GM23338 (cell line): ENCODE measurements around the gene PODN. TPM values are rescaled to one million over a fixed set of nuclear protein-coding genes. Genes with fewer than 3 reads are reported as not detected.

Experiments
- ATAC-seq: fragments of 200-7000 bp; cut with Tn5 transposase; 3 replicates; pipeline ENCODE4 v1.9.1; 2020
- DNase-seq: peaks from one replicate; pipeline ENCODE4 v3.0.0-alpha.2; 2015; ENCODE audit warnings: low spot score
- H2AFZ ChIP-seq: fragments of 200-600 bp; sonication (generic); 2 replicates; pipeline ENCODE4 v1.8.0; 2016; ENCODE audit warnings: antibody characterized with exemption, mild to moderate bottlenecking, moderate library complexity
- H3F3A ChIP-seq: fragments of 200-600 bp; sonication (generic); replicated peaks from 2 replicates; pipeline ENCODE4 v1.8.0; 2017; ENCODE audit warnings: antibody characterized with exemption, mixed run types, low read depth
- H3K27ac ChIP-seq: fragments of 200-600 bp; sonication (generic); 2 replicates; pipeline ENCODE4 v1.6.1; 2016; ENCODE audit warnings: low read depth
- H3K27me3 ChIP-seq: fragments of 200-600 bp; sonication (generic); 2 replicates; pipeline ENCODE4 v1.8.0; 2016; ENCODE audit warnings: mild to moderate bottlenecking, mixed run types, moderate library complexity; ENCODE audit not compliant: insufficient read depth
- H3K36me3 ChIP-seq: fragments of 200-600 bp; sonication (generic); 2 replicates; pipeline ENCODE4 v1.8.0; 2016; ENCODE audit warnings: mild to moderate bottlenecking; ENCODE audit not compliant: insufficient read depth
- H3K4me1 ChIP-seq: fragments of 200-600 bp; sonication (generic); 2 replicates; pipeline ENCODE4 v1.8.0; 2016; ENCODE audit warnings: mild to moderate bottlenecking, moderate library complexity; ENCODE audit not compliant: insufficient read depth
- H3K4me2 ChIP-seq: fragments of 200-600 bp; sonication (generic); 2 replicates; pipeline ENCODE4 v1.7.1; 2017; ENCODE audit warnings: mixed run types
- H3K4me3 ChIP-seq: fragments of 200-600 bp; sonication (generic); 2 replicates; pipeline ENCODE4 v1.6.1; 2016; ENCODE audit warnings: mixed run types
- H3K79me2 ChIP-seq: fragments of 200-600 bp; sonication (generic); replicated peaks from 2 replicates; pipeline ENCODE4 v1.8.0; 2017; ENCODE audit warnings: mild to moderate bottlenecking; ENCODE audit not compliant: insufficient read depth
- H3K9me2 ChIP-seq: fragments of 200-600 bp; sonication (generic); 2 replicates; pipeline ENCODE4 v1.8.0; 2017; ENCODE audit not compliant: insufficient read depth
- H4K20me1 ChIP-seq: fragments of 200-600 bp; sonication (generic); replicated peaks from 2 replicates; pipeline ENCODE4 v1.8.0; 2017; ENCODE audit warnings: mild to moderate bottlenecking; ENCODE audit not compliant: insufficient read depth
- H3K27ac Mint-ChIP-seq: 2 replicates; pipeline ENCODE4 v1.8.0; 2020; ENCODE audit warnings: inconsistent platforms, mild to moderate bottlenecking, moderate library complexity, mixed read lengths
- H3K27me3 Mint-ChIP-seq: 3 replicates; pipeline ENCODE4 v1.8.0; 2022; ENCODE audit warnings: low read depth, mild to moderate bottlenecking, moderate library complexity, mixed read lengths, inconsistent platforms; ENCODE audit not compliant: insufficient read depth, poor library complexity
- H3K36me3 Mint-ChIP-seq: 3 replicates; pipeline ENCODE4 v1.8.0; 2021; ENCODE audit warnings: low read depth, mild to moderate bottlenecking, inconsistent platforms, moderate library complexity, mixed read lengths
- H3K4me1 Mint-ChIP-seq: 3 replicates; pipeline ENCODE4 v1.8.0; 2020; ENCODE audit warnings: mild to moderate bottlenecking, inconsistent platforms, mixed read lengths
- H3K4me3 Mint-ChIP-seq: 3 replicates; pipeline ENCODE4 v1.8.0; 2021; ENCODE audit warnings: moderate library complexity, mild to moderate bottlenecking, inconsistent platforms, mixed read lengths
- H3K9me3 Mint-ChIP-seq: 3 replicates; pipeline ENCODE4 v1.8.0; 2020; ENCODE audit warnings: moderate library complexity, mild to moderate bottlenecking, inconsistent platforms, mixed read lengths
- CREB1 ChIP-seq: fragments of 250-450 bp; sonication (Bioruptor Pico); IDR thresholded peaks from 2 replicates; pipeline ENCODE4 v1.5.0; 2020; ENCODE audit warnings: low read depth, mild to moderate bottlenecking, moderate library complexity
- EZH2 ChIP-seq: fragments of 200-600 bp; sonication (generic); IDR thresholded peaks from one replicate; pipeline ENCODE4 v1.8.0; 2017; ENCODE audit warnings: antibody characterized with exemption, mild to moderate bottlenecking, low read depth; ENCODE audit not compliant: unreplicated experiment
- EZH2phosphoT487 ChIP-seq: fragments of 200-600 bp; sonication (generic); IDR thresholded peaks from one replicate; pipeline ENCODE4 v1.8.1; 2018; ENCODE audit warnings: antibody characterized with exemption; ENCODE audit not compliant: unreplicated experiment
- JUNB ChIP-seq: IDR thresholded peaks from one replicate; pipeline ENCODE4 v1.6.1; 2016; ENCODE audit warnings: antibody characterized with exemption; ENCODE audit not compliant: unreplicated experiment
- NANOG ChIP-seq: IDR thresholded peaks from 2 replicates; pipeline ENCODE4 v1.6.1; 2016; ENCODE audit warnings: antibody characterized with exemption, borderline replicate concordance
- POLR2AphosphoS5 ChIP-seq: IDR thresholded peaks from 2 replicates; pipeline ENCODE4 v1.6.1; 2016; ENCODE audit warnings: antibody characterized with exemption, low read depth
- STAT1 ChIP-seq: IDR thresholded peaks from one replicate; pipeline ENCODE4 v1.6.1; 2016; ENCODE audit warnings: antibody characterized with exemption; ENCODE audit not compliant: unreplicated experiment
- ZNF114 ChIP-seq: fragments of 250-450 bp; sonication (Bioruptor Pico); IDR thresholded peaks from 2 replicates; pipeline ENCODE4 v1.5.0; 2020; ENCODE audit warnings: mild to moderate bottlenecking, moderate library complexity
- ZNF331 ChIP-seq: fragments of 250-450 bp; sonication (Bioruptor Pico); IDR thresholded peaks from 2 replicates; pipeline ENCODE4 v1.5.0; 2020; ENCODE audit warnings: low read depth, mild to moderate bottlenecking, moderate library complexity
- polyA plus RNA-seq: library from polyadenylated mRNA; unstranded; fragments of >200 nt; fragmentation: Nextera tagmentation; extraction: Ambion mirVana; gene quantifications from 2 replicates; pipeline ENCODE4 v1.2.1, GENCODE V29; 2016
- total RNA-seq: library from RNA; depleted of rRNA; stranded (reverse); fragments of >200 nt; shearing (Covaris generic); gene quantifications from 2 replicates; pipeline ENCODE4 v1.2.3, GENCODE V29; 2014
- TF ChIP-seq, protein P1 (sequence below): IDR thresholded peaks from one replicate; pipeline ENCODE4 v1.6.1; 2018; ENCODE audit warnings: antibody characterized with exemption; ENCODE audit not compliant: unreplicated experiment
- TF ChIP-seq, protein P2 (sequence below), 2 experiments: fragments of 200-600 bp in 1 of 2; sonication (generic) in 1 of 2; conservative IDR thresholded peaks; 2 replicates each; pipeline versions ENCODE4 v1.5.1 to v1.6.1; 2016 to 2017; ENCODE audit warnings: antibody characterized with exemption in 2 of 2, low read depth in 2 of 2, mild to moderate bottlenecking in 2 of 2, moderate library complexity in 1 of 2
- TF ChIP-seq, protein P3 (sequence below): IDR thresholded peaks from 2 replicates; pipeline ENCODE4 v1.6.1; 2016; ENCODE audit warnings: antibody characterized with exemption
- TF ChIP-seq, protein P4 (sequence below): fragments of 250-450 bp; sonication (Bioruptor Pico); IDR thresholded peaks from 2 replicates; pipeline ENCODE4 v1.5.0; 2020; ENCODE audit warnings: mild to moderate bottlenecking, moderate library complexity

Gene PODN
- total and polyA plus RNA-seq, 2 experiments from 2014 or later: 0.16 to 0.24 TPM

DNA sequence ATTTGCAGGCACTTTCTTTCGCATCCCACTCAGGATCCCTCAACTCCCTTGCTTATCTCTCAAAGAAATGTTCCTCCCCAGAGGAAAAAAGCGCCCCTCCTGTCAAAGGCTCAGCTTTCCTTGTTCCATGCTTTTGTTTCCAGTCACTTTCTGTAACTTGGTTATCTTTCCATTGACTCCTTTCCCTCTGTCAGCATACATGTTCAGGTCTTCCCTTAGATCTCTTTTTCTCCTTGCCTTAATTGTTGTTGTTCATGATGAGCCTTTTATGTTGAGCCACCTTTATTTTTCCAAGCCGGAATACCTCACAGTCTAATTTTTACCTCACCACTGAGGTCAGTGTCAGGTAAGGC is 46.5 kb upstream of the PODN start:
- no peaks in the 10 kb centered on the region for H3K27me3 ChIP-seq
- Mint-ChIP-seq H3K4me1 (peaks cover 13% of the 10 kb centered on the region; the same call in 2 of the 3 replicates), H3K9me3 (no peaks in the 10 kb centered on the region), H3K36me3 (no peaks in the 10 kb centered on the region), H3K4me3 (peak overlapping the region; percentile 88), H3K27me3 (peaks cover 2% of the 10 kb centered on the region), H3K27ac (peak overlapping the region; percentile 6; the same call in 1 of the 2 replicates)
- H2AFZ ChIP-seq: peak overlapping the region; percentile 28
- H3K79me2 ChIP-seq: peaks cover 14% of the 10 kb centered on the region; the same call in 1 of the 2 replicates
- H3K4me3 ChIP-seq: peak overlapping the region; percentile 56
- TF ChIP-seq NANOG (no peak), STAT1 (no peak), ZNF114 (CRISPR knock-in tag) (no peak), EZH2 (no peak), EZH2phosphoT487 (no peak), ZNF331 (CRISPR knock-in tag) (no peak), POLR2AphosphoS5 (no peak), JUNB (no peak), CREB1 (no peak)
- TF ChIP-seq, protein P1, sequence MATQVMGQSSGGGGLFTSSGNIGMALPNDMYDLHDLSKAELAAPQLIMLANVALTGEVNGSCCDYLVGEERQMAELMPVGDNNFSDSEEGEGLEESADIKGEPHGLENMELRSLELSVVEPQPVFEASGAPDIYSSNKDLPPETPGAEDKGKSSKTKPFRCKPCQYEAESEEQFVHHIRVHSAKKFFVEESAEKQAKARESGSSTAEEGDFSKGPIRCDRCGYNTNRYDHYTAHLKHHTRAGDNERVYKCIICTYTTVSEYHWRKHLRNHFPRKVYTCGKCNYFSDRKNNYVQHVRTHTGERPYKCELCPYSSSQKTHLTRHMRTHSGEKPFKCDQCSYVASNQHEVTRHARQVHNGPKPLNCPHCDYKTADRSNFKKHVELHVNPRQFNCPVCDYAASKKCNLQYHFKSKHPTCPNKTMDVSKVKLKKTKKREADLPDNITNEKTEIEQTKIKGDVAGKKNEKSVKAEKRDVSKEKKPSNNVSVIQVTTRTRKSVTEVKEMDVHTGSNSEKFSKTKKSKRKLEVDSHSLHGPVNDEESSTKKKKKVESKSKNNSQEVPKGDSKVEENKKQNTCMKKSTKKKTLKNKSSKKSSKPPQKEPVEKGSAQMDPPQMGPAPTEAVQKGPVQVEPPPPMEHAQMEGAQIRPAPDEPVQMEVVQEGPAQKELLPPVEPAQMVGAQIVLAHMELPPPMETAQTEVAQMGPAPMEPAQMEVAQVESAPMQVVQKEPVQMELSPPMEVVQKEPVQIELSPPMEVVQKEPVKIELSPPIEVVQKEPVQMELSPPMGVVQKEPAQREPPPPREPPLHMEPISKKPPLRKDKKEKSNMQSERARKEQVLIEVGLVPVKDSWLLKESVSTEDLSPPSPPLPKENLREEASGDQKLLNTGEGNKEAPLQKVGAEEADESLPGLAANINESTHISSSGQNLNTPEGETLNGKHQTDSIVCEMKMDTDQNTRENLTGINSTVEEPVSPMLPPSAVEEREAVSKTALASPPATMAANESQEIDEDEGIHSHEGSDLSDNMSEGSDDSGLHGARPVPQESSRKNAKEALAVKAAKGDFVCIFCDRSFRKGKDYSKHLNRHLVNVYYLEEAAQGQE: no peak
- TF ChIP-seq, protein P2, sequence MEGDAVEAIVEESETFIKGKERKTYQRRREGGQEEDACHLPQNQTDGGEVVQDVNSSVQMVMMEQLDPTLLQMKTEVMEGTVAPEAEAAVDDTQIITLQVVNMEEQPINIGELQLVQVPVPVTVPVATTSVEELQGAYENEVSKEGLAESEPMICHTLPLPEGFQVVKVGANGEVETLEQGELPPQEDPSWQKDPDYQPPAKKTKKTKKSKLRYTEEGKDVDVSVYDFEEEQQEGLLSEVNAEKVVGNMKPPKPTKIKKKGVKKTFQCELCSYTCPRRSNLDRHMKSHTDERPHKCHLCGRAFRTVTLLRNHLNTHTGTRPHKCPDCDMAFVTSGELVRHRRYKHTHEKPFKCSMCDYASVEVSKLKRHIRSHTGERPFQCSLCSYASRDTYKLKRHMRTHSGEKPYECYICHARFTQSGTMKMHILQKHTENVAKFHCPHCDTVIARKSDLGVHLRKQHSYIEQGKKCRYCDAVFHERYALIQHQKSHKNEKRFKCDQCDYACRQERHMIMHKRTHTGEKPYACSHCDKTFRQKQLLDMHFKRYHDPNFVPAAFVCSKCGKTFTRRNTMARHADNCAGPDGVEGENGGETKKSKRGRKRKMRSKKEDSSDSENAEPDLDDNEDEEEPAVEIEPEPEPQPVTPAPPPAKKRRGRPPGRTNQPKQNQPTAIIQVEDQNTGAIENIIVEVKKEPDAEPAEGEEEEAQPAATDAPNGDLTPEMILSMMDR (conservative IDR thresholded peaks at IDR 0.05; ENCODE audit: low read depth in 2 of 2): no peak
- TF ChIP-seq, protein P3, sequence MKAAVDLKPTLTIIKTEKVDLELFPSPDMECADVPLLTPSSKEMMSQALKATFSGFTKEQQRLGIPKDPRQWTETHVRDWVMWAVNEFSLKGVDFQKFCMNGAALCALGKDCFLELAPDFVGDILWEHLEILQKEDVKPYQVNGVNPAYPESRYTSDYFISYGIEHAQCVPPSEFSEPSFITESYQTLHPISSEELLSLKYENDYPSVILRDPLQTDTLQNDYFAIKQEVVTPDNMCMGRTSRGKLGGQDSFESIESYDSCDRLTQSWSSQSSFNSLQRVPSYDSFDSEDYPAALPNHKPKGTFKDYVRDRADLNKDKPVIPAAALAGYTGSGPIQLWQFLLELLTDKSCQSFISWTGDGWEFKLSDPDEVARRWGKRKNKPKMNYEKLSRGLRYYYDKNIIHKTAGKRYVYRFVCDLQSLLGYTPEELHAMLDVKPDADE: no peak
- TF ChIP-seq, protein P4, sequence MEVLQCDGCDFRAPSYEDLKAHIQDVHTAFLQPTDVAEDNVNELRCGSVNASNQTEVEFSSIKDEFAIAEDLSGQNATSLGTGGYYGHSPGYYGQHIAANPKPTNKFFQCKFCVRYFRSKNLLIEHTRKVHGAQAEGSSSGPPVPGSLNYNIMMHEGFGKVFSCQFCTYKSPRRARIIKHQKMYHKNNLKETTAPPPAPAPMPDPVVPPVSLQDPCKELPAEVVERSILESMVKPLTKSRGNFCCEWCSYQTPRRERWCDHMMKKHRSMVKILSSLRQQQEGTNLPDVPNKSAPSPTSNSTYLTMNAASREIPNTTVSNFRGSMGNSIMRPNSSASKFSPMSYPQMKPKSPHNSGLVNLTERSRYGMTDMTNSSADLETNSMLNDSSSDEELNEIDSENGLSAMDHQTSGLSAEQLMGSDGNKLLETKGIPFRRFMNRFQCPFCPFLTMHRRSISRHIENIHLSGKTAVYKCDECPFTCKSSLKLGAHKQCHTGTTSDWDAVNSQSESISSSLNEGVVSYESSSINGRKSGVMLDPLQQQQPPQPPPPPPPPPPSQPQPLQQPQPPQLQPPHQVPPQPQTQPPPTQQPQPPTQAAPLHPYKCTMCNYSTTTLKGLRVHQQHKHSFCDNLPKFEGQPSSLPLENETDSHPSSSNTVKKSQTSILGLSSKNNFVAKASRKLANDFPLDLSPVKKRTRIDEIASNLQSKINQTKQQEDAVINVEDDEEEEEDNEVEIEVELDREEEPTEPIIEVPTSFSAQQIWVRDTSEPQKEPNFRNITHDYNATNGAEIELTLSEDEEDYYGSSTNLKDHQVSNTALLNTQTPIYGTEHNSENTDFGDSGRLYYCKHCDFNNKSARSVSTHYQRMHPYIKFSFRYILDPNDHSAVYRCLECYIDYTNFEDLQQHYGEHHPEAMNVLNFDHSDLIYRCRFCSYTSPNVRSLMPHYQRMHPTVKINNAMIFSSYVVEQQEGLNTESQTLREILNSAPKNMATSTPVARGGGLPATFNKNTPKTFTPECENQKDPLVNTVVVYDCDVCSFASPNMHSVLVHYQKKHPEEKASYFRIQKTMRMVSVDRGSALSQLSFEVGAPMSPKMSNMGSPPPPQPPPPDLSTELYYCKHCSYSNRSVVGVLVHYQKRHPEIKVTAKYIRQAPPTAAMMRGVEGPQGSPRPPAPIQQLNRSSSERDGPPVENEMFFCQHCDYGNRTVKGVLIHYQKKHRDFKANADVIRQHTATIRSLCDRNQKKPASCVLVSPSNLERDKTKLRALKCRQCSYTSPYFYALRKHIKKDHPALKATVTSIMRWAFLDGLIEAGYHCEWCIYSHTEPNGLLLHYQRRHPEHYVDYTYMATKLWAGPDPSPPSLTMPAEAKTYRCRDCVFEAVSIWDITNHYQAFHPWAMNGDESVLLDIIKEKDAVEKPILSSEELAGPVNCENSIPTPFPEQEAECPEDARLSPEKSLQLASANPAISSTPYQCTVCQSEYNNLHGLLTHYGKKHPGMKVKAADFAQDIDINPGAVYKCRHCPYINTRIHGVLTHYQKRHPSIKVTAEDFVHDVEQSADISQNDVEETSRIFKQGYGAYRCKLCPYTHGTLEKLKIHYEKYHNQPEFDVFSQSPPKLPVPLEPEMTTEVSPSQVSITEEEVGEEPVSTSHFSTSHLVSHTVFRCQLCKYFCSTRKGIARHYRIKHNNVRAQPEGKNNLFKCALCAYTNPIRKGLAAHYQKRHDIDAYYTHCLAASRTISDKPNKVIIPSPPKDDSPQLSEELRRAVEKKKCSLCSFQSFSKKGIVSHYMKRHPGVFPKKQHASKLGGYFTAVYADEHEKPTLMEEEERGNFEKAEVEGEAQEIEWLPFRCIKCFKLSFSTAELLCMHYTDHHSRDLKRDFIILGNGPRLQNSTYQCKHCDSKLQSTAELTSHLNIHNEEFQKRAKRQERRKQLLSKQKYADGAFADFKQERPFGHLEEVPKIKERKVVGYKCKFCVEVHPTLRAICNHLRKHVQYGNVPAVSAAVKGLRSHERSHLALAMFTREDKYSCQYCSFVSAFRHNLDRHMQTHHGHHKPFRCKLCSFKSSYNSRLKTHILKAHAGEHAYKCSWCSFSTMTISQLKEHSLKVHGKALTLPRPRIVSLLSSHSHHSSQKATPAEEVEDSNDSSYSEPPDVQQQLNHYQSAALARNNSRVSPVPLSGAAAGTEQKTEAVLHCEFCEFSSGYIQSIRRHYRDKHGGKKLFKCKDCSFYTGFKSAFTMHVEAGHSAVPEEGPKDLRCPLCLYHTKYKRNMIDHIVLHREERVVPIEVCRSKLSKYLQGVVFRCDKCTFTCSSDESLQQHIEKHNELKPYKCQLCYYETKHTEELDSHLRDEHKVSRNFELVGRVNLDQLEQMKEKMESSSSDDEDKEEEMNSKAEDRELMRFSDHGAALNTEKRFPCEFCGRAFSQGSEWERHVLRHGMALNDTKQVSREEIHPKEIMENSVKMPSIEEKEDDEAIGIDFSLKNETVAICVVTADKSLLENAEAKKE (CRISPR knock-in tag): no peak
- H3K9me2 ChIP-seq: no peaks in the 10 kb centered on the region
- H3K4me2 ChIP-seq: peak overlapping the region; percentile 72
- H3K27ac ChIP-seq: no peak overlapping the region; the same call in 1 of the 2 replicates
- H4K20me1 ChIP-seq: no peaks in the 10 kb centered on the region
- DNase-seq (no peak), ATAC-seq (peak; percentile 23; the same call in 2 of the 3 replicates)
- no peaks in the 10 kb centered on the region for H3K36me3 ChIP-seq
- no peaks in the 10 kb centered on the region for H3F3A ChIP-seq
- H3K4me1 ChIP-seq: peaks cover 10% of the 10 kb centered on the region; the same call in 1 of the 2 replicates
